GM12878 (cell line): ENCODE data around the gene MYLK3. TPM values are rescaled to one million over a fixed set of nuclear protein-coding genes. Genes with fewer than 3 reads are reported as not detected.

Experiments used
- ATAC-seq: fragments of 200-7000 bp; cut with Tn5 transposase; 3 replicates; pipeline ENCODE4 v1.9.1; 2020; ENCODE audit warnings: mild to moderate bottlenecking, moderate library complexity
- BruUV-seq: library from RNA; stranded (reverse); fragments of 400-500 nt; replicated peaks from 2 replicates; lab custom pipeline; 2021; lab: Mats Ljungman, UMichigan
- CTCF ChIA-PET: fragments of 300-600 bp; sonication (Branson Sonifier 250); formaldehyde crosslinking; extraction: SDS; loops from one replicate; lab custom pipeline; 2021; ENCODE audit warnings: inconsistent platforms; lab: Yijun Ruan, JAX
- POLR2A ChIA-PET: fragments of 350-600 bp; formaldehyde crosslinking; extraction: SDS; loops from one replicate; lab custom pipeline; 2021; ENCODE audit warnings: inconsistent platforms; lab: Charles Lee
- RAD21 ChIA-PET: fragments of 300-600 bp; sonication (Branson Sonifier 250); formaldehyde crosslinking; loops from one replicate; lab custom pipeline; 2023; ENCODE audit warnings: antibody characterized with exemption; ENCODE audit not compliant: unreplicated experiment; lab: Charles Lee
- SMC1A ChIA-PET: fragments of 300-600 bp; sonication (Branson Sonifier 250); formaldehyde crosslinking; loops from one replicate; lab custom pipeline; 2023; ENCODE audit not compliant: unreplicated experiment, uncharacterized antibody; lab: Charles Lee
- DNase-seq: peaks from one replicate; pipeline ENCODE4 v3.0.0-alpha.2; 2011; ENCODE audit warnings: low read depth, low spot score
- FAIRE-seq: peaks from 3 replicates; lab custom pipeline; 2011; peaks lifted over from hg19 to GRCh38; lab: Jason Lieb, UNC
- H2AFZ ChIP-seq: 2 replicates; pipeline ENCODE4 v1.6.0; 2011; ENCODE audit warnings: low read depth, low read length, control low read depth; ENCODE audit not compliant: control insufficient read depth
- H3K27ac ChIP-seq: 2 replicates; pipeline ENCODE4 v1.5.1; 2011; ENCODE audit warnings: control low read depth; ENCODE audit not compliant: control insufficient read depth, insufficient read depth
- H3K27me3 ChIP-seq, 2 experiments: replicated peaks in 1 of 2; 2 replicates each; pipeline versions ENCODE4 v1.6.0 to v1.6.1; 2011; ENCODE audit warnings: low read length in 1 of 2; ENCODE audit not compliant: control insufficient read depth in 2 of 2, insufficient read depth in 2 of 2
- H3K36me3 ChIP-seq, 2 experiments: 2 replicates each; pipeline ENCODE4 v1.5.1; 2011; ENCODE audit warnings: low read length in 1 of 2; ENCODE audit not compliant: control insufficient read depth in 2 of 2, insufficient read depth in 2 of 2
- H3K4me1 ChIP-seq: 2 replicates; pipeline ENCODE4 v1.6.1; 2011; ENCODE audit warnings: mild to moderate bottlenecking, low read length, moderate library complexity, mixed read lengths; ENCODE audit not compliant: control insufficient read depth, insufficient read depth
- H3K4me2 ChIP-seq: 2 replicates; pipeline ENCODE4 v1.6.0; 2011; ENCODE audit warnings: control low read depth; ENCODE audit not compliant: control insufficient read depth, insufficient read depth
- H3K4me3 ChIP-seq: fragments of 200-600 bp; sonication (generic); 2 replicates; pipeline ENCODE4 v1.5.1; 2016
- H3K79me2 ChIP-seq: 2 replicates; pipeline ENCODE4 v1.6.0; 2011; ENCODE audit warnings: low read length; ENCODE audit not compliant: control insufficient read depth, insufficient read depth
- H3K9ac ChIP-seq: 2 replicates; pipeline ENCODE4 v1.8.0; 2011; ENCODE audit warnings: low read length, control low read depth, mixed read lengths; ENCODE audit not compliant: control insufficient read depth, insufficient read depth
- H3K9me3 ChIP-seq: replicated peaks from 3 replicates; pipeline ENCODE4 v1.5.1; 2011; ENCODE audit warnings: mild to moderate bottlenecking, low read length; ENCODE audit not compliant: control insufficient read depth, insufficient read depth
- H4K20me1 ChIP-seq: 2 replicates; pipeline ENCODE4 v1.6.0; 2011; ENCODE audit not compliant: control insufficient read depth, insufficient read depth
- BHLHE40 ChIP-seq, 2 experiments: fragments of 450-650 bp in 1 of 2; IDR thresholded peaks; 2 replicates each; pipeline ENCODE4 v1.6.1; 2011 to 2017; ENCODE audit warnings: low read depth in 2 of 2, borderline replicate concordance in 1 of 2, improper control_type of control experiment in 1 of 2, low read length in 1 of 2, mild to moderate bottlenecking in 1 of 2
- CEBPB ChIP-seq, 2 experiments: fragments of 150-350 bp in 1 of 2; IDR thresholded peaks; 2 replicates each; pipeline ENCODE4 v1.6.1; 2012 to 2014; ENCODE audit warnings: low read depth in 2 of 2, low read length in 2 of 2, borderline replicate concordance in 1 of 2, inconsistent platforms in 1 of 2
- CTCF ChIP-seq, 3 experiments: IDR thresholded peaks in 2 of 3; conservative IDR thresholded peaks in 1 of 3; 2 replicates each; pipeline ENCODE4 v1.5.1; 2011; ENCODE audit warnings: low read depth in 3 of 3, low read length in 3 of 3, mild to moderate bottlenecking in 3 of 3, control low read depth in 2 of 3, moderate library complexity in 2 of 3, inconsistent platforms in 1 of 3, mixed read lengths in 1 of 3; ENCODE audit not compliant: control insufficient read depth in 2 of 3, insufficient read depth in 1 of 3; ENCODE audit errors: extremely low read depth in 1 of 3
- HSF1 ChIP-seq: fragments of 150-350 bp; IDR thresholded peaks from 2 replicates; pipeline ENCODE4 v1.6.1; 2014; ENCODE audit warnings: mild to moderate bottlenecking, low read depth, low read length
- KDM1A ChIP-seq: fragments of 200-600 bp; sonication (generic); IDR thresholded peaks from 2 replicates; pipeline ENCODE4 v1.6.1; 2016; ENCODE audit warnings: borderline replicate concordance
- MEF2B ChIP-seq: fragments of 450-650 bp; IDR thresholded peaks from 2 replicates; pipeline ENCODE4 v1.6.1; 2018; ENCODE audit warnings: mild to moderate bottlenecking, moderate library complexity; ENCODE audit not compliant: partially characterized antibody, poor library complexity, severe bottlenecking
- RAD21 ChIP-seq: IDR thresholded peaks from 2 replicates; pipeline ENCODE4 v1.6.1; 2011; ENCODE audit warnings: mild to moderate bottlenecking, low read depth, low read length, moderate library complexity; ENCODE audit not compliant: insufficient read depth
- SIX5 ChIP-seq: IDR thresholded peaks from 2 replicates; pipeline ENCODE4 v1.6.1; 2011; ENCODE audit warnings: mild to moderate bottlenecking, low read depth, low read length, moderate library complexity; ENCODE audit not compliant: severe bottlenecking
- SMARCA5 ChIP-seq: fragments of 450-650 bp; IDR thresholded peaks from 2 replicates; pipeline ENCODE4 v1.6.1; 2017; ENCODE audit warnings: mild to moderate bottlenecking
- SMC3 ChIP-seq: IDR thresholded peaks from 2 replicates; pipeline ENCODE4 v1.6.1; 2011; ENCODE audit warnings: low read length, improper control_type of control experiment, borderline replicate concordance
- SPI1 ChIP-seq: IDR thresholded peaks from 2 replicates; pipeline ENCODE4 v1.6.1; 2011; ENCODE audit warnings: low read depth, mild to moderate bottlenecking, low read length, moderate library complexity, borderline replicate concordance; ENCODE audit not compliant: insufficient read depth
- SREBF1 ChIP-seq: IDR thresholded peaks from 2 replicates; pipeline ENCODE4 v1.6.1; 2012; ENCODE audit warnings: mild to moderate bottlenecking, low read length
- TARDBP ChIP-seq: IDR thresholded peaks from 2 replicates; pipeline ENCODE4 v1.6.1; 2016; ENCODE audit warnings: borderline replicate concordance
- WGBS: methylation state at CpG from one replicate; pipeline ENCODE4 v1.1.6; 2016; ENCODE audit warnings: low lambda C conversion rate; ENCODE audit not compliant: insufficient replicate concordance, insufficient coverage; ENCODE audit errors: missing lambda C conversion rate; 5-methylcytosine and 5-hydroxymethylcytosine counted together
- in situ Hi-C: fragments of 300-500 bp; cut with MboI; formaldehyde crosslinking; loops from 9 replicates; pipeline ENCODE4 v1.14.3; 2018; ENCODE audit warnings: mixed read lengths
- intact Hi-C: fragments of 100-400 bp; cut with micrococcal nuclease; formaldehyde crosslinking; loops from one replicate; pipeline ENCODE4 v1.14.2; 2022; ENCODE audit not compliant: unreplicated experiment
- polyA plus RNA-seq, 11 experiments: library from polyadenylated mRNA; depleted of rRNA in 4 of 11; unstranded in 6 of 11; stranded (reverse) in 5 of 11; fragments of >200 nt; fragmentation: Nextera tagmentation in 4 of 11; fragmentation: Illumina TruSeq in 1 of 11; extraction: Ambion mirVana in 4 of 11; extraction: Trizol in 1 of 11; gene quantifications; 1 replicate in 1 of 11; 2 replicates in 10 of 11; pipeline versions ENCODE4 v1.2.1 to v1.2.3, GENCODE V29; 2011 to 2016; ENCODE audit warnings: inconsistent platforms in 2 of 11, missing spikeins in 2 of 11, low read depth in 1 of 11
- total RNA-seq, 4 experiments: library from RNA; depleted of rRNA in 3 of 4; stranded (reverse); fragments of >200 nt in 3 of 4; fragmentation: Illumina TruSeq in 1 of 4; extraction: Trizol in 1 of 4; gene quantifications; 2 replicates each; pipeline versions ENCODE4 v1.2.1 to v1.2.3, GENCODE V29; 2013 to 2021
- TF ChIP-seq, protein P1 (sequence below): IDR thresholded peaks from 2 replicates; pipeline ENCODE4 v1.6.1; 2012; ENCODE audit warnings: mild to moderate bottlenecking, low read depth, low read length

The MYLK3 gene
- total and polyA plus RNA-seq, 10 of the 15 experiments (the other 5 are each of a cell fraction or from before 2014, with no cell fraction given): 0.02 to 0.46 (median 0.17) TPM

- Histone ChIP-seq H3K9ac (no peak overlapping the region), H3K27me3 (no peaks in the 10 kb centered on the region), H4K20me1 (no peaks in the 10 kb centered on the region), H3K27ac (no peak overlapping the region), H3K4me3 (no peak overlapping the region), H3K4me1 (no peaks in the 10 kb centered on the region), H3K79me2 (no peaks in the 10 kb centered on the region), H3K9me3 (no peaks in the 10 kb centered on the region), H2AFZ (no peak overlapping the region), H3K36me3 (peaks cover 1 to 27% of the 10 kb centered on the region in 2 experiments), H3K4me2 (no peak overlapping the region)
- CTCF ChIA-PET: interaction anchor here (0.7 to 6.1 kb wide), 54 partner anchors 11 to 1491 kb away, joined by 3 to 112 read pairs (median 5); partner anchors contain the start of genes GPT2 and ORC6
- RAD21 ChIA-PET: interaction anchor here (0.7 to 3.2 kb wide), 31 partner anchors 10 to 1491 kb away, joined by 3 to 50 read pairs (median 4); no protein-coding TSS in a partner anchor
- no peak for FAIRE-seq
- intact Hi-C loops (loop anchor here (1.0 kb wide), 2 partner anchors 181 to 236 kb away; no protein-coding TSS in a partner anchor), in situ Hi-C loops (loop anchor here (5.0 kb wide), 1 partner anchor 254 kb away; no protein-coding TSS in a partner anchor)
- BruUV-seq: no TSS peak
- POLR2A ChIA-PET: no interaction called here
- WGBS: 73% methylated on average over 6 of the region's 6 CpGs
- SMC1A ChIA-PET: interaction anchor here (0.8 to 5.4 kb wide), 25 partner anchors 8 to 364 kb away, joined by 3 to 70 read pairs (median 5); no protein-coding TSS in a partner anchor
- TF ChIP-seq TARDBP (no peak), SMARCA5 (0 out of 2 replicates have a peak, but pooled peaks have one; percentile 20), CEBPB (IDR thresholded peaks at IDR 0.05; ENCODE audit: borderline replicate concordance in 1 of 2, low read depth in 2 of 2, low read length in 2 of 2) (no peak), KDM1A (no peak), SPI1 (peak; percentile 27; the same call in 1 of the 2 replicates), SMC3 (peak; percentile 81), CTCF (IDR thresholded peaks at IDR 0.05 in 2 of 3, conservative IDR thresholded peaks at IDR 0.05 in 1 of 3; ENCODE audit: control insufficient read depth in 2 of 3, extremely low read depth in 1 of 3, insufficient read depth in 1 of 3, low read depth in 3 of 3, low read length in 3 of 3) (peak; percentile 97 to 99 (median 97); a peak in 5 of 6 replicates), MEF2B (no peak), HSF1 (no peak), SREBF1 (no peak), RAD21 (peak; percentile 95), SIX5 (no peak), BHLHE40 (IDR thresholded peaks at IDR 0.05; ENCODE audit: borderline replicate concordance in 1 of 2, low read depth in 2 of 2, low read length in 1 of 2) (no peak)
- TF ChIP-seq, protein P1, sequence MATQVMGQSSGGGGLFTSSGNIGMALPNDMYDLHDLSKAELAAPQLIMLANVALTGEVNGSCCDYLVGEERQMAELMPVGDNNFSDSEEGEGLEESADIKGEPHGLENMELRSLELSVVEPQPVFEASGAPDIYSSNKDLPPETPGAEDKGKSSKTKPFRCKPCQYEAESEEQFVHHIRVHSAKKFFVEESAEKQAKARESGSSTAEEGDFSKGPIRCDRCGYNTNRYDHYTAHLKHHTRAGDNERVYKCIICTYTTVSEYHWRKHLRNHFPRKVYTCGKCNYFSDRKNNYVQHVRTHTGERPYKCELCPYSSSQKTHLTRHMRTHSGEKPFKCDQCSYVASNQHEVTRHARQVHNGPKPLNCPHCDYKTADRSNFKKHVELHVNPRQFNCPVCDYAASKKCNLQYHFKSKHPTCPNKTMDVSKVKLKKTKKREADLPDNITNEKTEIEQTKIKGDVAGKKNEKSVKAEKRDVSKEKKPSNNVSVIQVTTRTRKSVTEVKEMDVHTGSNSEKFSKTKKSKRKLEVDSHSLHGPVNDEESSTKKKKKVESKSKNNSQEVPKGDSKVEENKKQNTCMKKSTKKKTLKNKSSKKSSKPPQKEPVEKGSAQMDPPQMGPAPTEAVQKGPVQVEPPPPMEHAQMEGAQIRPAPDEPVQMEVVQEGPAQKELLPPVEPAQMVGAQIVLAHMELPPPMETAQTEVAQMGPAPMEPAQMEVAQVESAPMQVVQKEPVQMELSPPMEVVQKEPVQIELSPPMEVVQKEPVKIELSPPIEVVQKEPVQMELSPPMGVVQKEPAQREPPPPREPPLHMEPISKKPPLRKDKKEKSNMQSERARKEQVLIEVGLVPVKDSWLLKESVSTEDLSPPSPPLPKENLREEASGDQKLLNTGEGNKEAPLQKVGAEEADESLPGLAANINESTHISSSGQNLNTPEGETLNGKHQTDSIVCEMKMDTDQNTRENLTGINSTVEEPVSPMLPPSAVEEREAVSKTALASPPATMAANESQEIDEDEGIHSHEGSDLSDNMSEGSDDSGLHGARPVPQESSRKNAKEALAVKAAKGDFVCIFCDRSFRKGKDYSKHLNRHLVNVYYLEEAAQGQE: no peak
- peak; percentile 99 for ATAC-seq
- peak; percentile 27 for DNase-seq
Measured at GRCh38 chr16:46673320-46674013, 74.7 kb downstream of the MYLK3 start.
